GM12892 (cell line): Measurements from ENCODE around the gene GRAMD1B.

Experiments
- POLR2A ChIP-seq: IDR thresholded peaks from 2 replicates; pipeline ENCODE4 v1.6.1; 2011; ENCODE audit warnings: low read depth, low read length, control low read depth
- POLR2AphosphoS5 ChIP-seq: IDR thresholded peaks from 2 replicates; pipeline ENCODE4 v1.6.1; 2011; ENCODE audit warnings: low read depth, low read length, control low read depth
- TAF1 ChIP-seq: IDR thresholded peaks from 2 replicates; pipeline ENCODE4 v1.6.1; 2011; ENCODE audit warnings: low read depth, mild to moderate bottlenecking, control low read depth, low read length, borderline replicate concordance

DNA sequence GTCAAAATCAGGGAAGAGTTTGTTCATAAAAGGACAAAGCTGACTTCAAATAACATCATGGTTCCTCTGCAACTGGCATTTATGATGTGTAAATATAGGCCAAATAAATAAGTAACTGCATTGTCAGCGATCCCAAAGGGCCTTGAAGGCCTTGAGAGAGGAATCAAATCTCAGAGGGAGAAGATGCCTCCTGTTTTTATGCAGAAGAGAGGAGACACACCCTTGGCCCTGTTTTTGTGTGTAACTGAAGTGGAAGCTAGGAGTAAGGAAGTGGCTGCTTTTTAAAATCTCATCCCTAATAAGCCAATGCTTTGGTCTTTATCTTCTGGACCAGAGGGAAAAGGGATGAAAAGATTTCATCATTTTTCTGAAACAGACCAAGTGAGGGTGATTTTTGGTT lies 240.0 kb downstream of the GRAMD1B start:
- no peak for TF ChIP-seq POLR2A
- no peak for TF ChIP-seq TAF1
- TF ChIP-seq POLR2AphosphoS5, result no peak
